Stimulated activated CD4-positive, alpha-beta T cell treated with anti-CD3 and anti-CD28 coated beads, Interleukin-15, amount 100 ng/mL, for 48 hours (primary cell): ENCODE results near the gene C11orf52.

Source experiments
- DNase-seq, 2 donors: peaks; one replicate each; pipeline ENCODE4 v3.0.0-alpha.2; 2020; ENCODE audit warnings: low read depth in 2 of 2

The C11orf52 gene

GRCh38 chr11:111975076-111975806, 56.5 kb downstream of the C11orf52 start:
- no peak for DNase-seq

GRCh38 chr11:111976119-111976766, 57.5 kb downstream of the C11orf52 start:
- no peak for DNase-seq
